ENCODE results near the gene UBL4B. TPM values are rescaled to one million over a fixed set of nuclear protein-coding genes. Genes with fewer than 3 reads are reported as not detected.

Gene UBL4B
- total and polyA plus RNA-seq, 2 donors (not counting 3 experiments of a cell fraction or from before 2014, with no cell fraction given) = not detected

DNA sequence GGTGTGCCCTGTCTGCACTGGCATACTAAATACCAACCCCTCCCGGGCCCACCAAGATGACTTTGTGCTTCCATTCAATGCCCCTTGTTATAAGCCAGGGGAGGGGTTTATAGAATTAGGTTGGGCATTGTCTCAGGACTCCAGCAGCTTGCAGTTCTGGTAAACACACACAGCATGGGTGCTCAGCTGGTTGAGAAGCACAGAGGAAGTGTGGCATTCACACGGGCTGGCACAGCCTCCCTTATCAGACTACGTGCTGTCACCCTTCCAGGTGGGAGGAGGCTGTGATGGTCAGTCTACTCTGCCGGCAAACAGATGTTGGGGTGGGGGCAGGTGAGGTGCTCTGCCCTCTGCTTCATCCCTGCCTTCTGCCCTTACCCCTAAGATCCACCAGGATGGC is 23.0 kb downstream of the UBL4B start:
- Histone ChIP-seq H3K9ac (replicated peaks; ENCODE audit: extremely low read depth, insufficient read depth, low read length) (no peak overlapping the region), H4K20me1 (replicated peaks; ENCODE audit: control insufficient read depth, extremely low read depth, insufficient read depth, low read length) (no peaks in the 10 kb centered on the region), H3K4me2 (ENCODE audit: insufficient read depth, low read length) (no peak overlapping the region), H3K36me3 (ENCODE audit: control insufficient read depth in 2 of 2, extremely low read depth in 1 of 2, insufficient read depth in 2 of 2, low read length in 2 of 2) (no peaks in the 10 kb centered on the region), H3K9me3 (replicated peaks; ENCODE audit: control insufficient read depth, insufficient read depth, low read length) (no peaks in the 10 kb centered on the region), H3K79me2 (ENCODE audit: control insufficient read depth, insufficient read depth, low read length) (no peaks in the 10 kb centered on the region), H3K27ac (ENCODE audit: insufficient read depth, low read depth, low read length) (no peak overlapping the region), H3K4me3 (replicated peaks in 1 of 3; ENCODE audit: insufficient read depth in 1 of 3, low read depth in 1 of 3, low read length in 3 of 3) (no peak overlapping the region), H3K9me1 (replicated peaks; ENCODE audit: control insufficient read depth, extremely low read depth, insufficient read depth, low read length) (no peaks in the 10 kb centered on the region), H3K4me1 (ENCODE audit: control insufficient read depth, extremely low read depth, insufficient read depth, low read length) (no peaks in the 10 kb centered on the region), H3K27me3 (ENCODE audit: control insufficient read depth in 2 of 2, insufficient read depth in 2 of 2, low read length in 2 of 2) (peaks cover 27 to 44% of the 10 kb centered on the region in 2 experiments), H2AFZ (ENCODE audit: low read depth, low read length) (no peak overlapping the region)
- no peak for TF ChIP-seq JUN (IDR thresholded peaks at IDR 0.05; ENCODE audit: borderline replicate concordance, insufficient read depth, insufficient read length, low read depth)
- no peak for TF ChIP-seq FOS (IDR thresholded peaks at IDR 0.05; ENCODE audit: borderline replicate concordance, insufficient read depth, low read length)
- TF ChIP-seq GATA2 (IDR thresholded peaks at IDR 0.05; ENCODE audit: insufficient read depth, insufficient read length, low read depth, low read length) = no peak
- TF ChIP-seq POLR2AphosphoS5 (IDR thresholded peaks at IDR 0.05; ENCODE audit: insufficient read depth, low read depth, low read length) = no peak
- TF ChIP-seq POLR2A (IDR thresholded peaks at IDR 0.05; ENCODE audit: low read depth, low read length) = no peak
- no peak for TF ChIP-seq MYC (IDR thresholded peaks at IDR 0.05; ENCODE audit: low read depth, low read length)
- TF ChIP-seq, protein P1, sequence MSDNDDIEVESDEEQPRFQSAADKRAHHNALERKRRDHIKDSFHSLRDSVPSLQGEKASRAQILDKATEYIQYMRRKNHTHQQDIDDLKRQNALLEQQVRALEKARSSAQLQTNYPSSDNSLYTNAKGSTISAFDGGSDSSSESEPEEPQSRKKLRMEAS (IDR thresholded peaks at IDR 0.05; ENCODE audit: insufficient read depth, insufficient read length) = no peak
- TF ChIP-seq, protein P2, sequence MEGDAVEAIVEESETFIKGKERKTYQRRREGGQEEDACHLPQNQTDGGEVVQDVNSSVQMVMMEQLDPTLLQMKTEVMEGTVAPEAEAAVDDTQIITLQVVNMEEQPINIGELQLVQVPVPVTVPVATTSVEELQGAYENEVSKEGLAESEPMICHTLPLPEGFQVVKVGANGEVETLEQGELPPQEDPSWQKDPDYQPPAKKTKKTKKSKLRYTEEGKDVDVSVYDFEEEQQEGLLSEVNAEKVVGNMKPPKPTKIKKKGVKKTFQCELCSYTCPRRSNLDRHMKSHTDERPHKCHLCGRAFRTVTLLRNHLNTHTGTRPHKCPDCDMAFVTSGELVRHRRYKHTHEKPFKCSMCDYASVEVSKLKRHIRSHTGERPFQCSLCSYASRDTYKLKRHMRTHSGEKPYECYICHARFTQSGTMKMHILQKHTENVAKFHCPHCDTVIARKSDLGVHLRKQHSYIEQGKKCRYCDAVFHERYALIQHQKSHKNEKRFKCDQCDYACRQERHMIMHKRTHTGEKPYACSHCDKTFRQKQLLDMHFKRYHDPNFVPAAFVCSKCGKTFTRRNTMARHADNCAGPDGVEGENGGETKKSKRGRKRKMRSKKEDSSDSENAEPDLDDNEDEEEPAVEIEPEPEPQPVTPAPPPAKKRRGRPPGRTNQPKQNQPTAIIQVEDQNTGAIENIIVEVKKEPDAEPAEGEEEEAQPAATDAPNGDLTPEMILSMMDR (IDR thresholded peaks at IDR 0.05; ENCODE audit: extremely low read depth in 1 of 2, insufficient read depth in 1 of 2, low read depth in 1 of 2, low read length in 2 of 2) = no peak
- TF ChIP-seq EZH2 (IDR thresholded peaks at IDR 0.05; ENCODE audit: borderline replicate concordance, low read depth, low read length, severe bottlenecking) = no peak
- BruUV-seq (replicated peaks) = no TSS peak
- ChIA-PET POLR2A (no interaction called here), CTCF (no interaction called here)
- DNase-seq (ENCODE audit: low read depth, low spot score) (no peak), FAIRE-seq (no peak)
- intact Hi-C loops (cut with micrococcal nuclease) (no loop called here), dilution Hi-C loops (cut with MboI; ENCODE audit: extremely low pct_ligation_motif_present, low sequenced_read_pairs) (no loop called here)

Measured in endothelial cell of umbilical vein (primary cell).